HG03520 (cell line): ENCODE data around the gene CACTIN.
"Not testable (repeated sequence)": the region's sequence is repeated elsewhere in the genome, so short reads cannot be mapped to it uniquely, and the experiment has no call there.

Experiments
- ATAC-seq: cut with Tn5 transposase; IDR thresholded peaks from one replicate; pipeline ENCODE4 v1.9.1; 2021; ENCODE audit warnings: mild to moderate bottlenecking, moderate library complexity; ENCODE audit not compliant: unreplicated experiment

Gene CACTIN

DNA sequence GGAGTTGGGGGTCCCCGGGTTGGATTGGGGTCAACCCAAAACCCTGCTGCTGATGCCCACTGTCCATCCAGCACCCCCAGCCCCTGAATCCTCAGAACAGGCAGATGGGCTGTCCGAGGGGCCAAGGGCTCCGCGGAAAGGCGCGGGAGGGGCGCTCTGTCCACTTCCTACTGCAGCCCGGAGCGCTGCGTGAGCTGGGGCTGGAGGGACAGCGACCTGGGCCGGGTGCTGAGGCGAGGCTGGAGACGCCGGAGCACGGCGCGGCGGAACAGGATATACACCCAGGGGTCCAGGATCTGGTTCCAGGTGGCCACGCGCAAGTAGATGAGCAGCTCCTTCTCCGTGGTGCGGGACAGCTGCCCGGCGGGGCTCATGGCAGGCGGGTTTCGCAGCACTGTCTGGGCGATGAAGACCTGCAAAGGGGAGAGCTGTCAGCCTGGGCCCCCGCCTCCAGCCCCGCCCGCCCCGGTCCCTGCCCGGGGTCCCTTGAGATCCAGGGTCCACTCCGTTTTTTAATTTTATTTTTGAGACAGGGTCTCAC is 31.0 kb downstream of the CACTIN start:
- no peak for ATAC-seq

- no peak for ATAC-seq
Measured at GRCh38 chr19:3593156-3593555, 33.4 kb downstream of the CACTIN start.

DNA sequence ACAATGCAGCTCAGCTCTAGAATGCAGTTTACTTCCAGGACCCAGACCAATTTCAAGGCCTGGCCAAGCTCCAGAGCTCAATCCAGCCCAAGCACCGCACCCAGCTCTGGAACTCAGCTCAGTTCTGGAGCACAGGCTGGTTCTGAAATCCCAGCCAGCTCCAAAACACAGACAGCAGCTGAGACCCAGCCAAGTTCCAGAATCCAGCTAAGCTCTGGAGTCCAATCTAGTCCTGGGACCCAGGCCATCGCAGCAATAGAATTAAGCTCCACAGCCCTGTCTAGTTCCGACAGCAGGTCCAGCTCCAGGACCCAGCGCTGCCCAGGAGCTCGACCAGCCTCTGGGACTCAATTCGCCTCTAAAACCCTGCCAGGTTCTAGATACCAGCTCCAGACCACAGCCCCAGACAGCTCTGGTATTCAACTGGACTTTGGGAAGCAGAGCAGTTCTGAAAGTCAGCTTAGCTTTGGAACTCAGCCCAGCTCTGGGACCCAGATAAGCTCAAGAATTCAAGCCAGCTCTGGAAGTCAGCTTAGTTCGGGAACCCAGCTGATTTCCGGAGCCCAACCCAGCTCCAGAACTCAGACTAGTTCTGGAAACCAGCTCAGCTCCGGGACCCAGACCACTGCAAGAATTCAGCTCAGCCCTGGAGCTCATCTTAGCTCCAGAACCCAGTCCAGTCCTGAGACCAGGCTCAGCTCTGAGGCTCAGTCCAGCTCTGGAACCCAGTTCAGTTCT is 34.5 kb downstream of the CACTIN start:
- ATAC-seq = no peak

DNA sequence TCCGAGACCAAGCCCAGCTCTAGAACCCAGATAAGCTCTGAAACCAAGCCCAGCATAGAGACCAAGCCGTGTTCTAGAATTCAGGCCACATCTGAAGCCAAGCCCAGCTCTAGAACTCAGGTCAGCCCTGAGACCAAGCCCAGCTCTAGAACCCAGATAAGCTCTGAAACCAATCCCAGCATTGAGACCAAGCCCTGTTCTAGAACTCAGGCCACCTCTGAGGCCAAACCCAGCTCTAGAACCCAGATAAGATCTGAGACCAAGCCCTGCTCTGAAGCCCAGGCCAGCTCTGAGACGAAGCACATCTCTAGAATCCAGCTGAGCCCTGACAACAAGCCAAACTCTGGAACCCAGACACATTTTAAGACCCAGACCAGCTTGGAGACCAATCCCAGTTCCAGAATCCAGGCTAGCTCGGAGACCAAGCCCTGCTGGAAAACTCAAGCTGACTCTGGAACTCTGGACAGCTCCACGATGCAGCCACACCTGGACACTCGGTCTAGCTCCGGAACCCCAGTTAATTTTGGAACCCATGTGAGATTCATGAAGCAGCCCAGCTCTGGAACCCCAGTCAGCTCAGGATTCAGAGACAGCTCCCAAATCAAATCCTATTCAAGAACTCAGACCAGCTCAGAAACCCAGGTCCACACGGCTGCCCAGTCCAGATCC is 35.5 kb downstream of the CACTIN start:
- ATAC-seq = no peak

GRCh38 chr19:3589949-3590348 is 36.6 kb downstream of the CACTIN start:
- ATAC-seq = no peak

DNA sequence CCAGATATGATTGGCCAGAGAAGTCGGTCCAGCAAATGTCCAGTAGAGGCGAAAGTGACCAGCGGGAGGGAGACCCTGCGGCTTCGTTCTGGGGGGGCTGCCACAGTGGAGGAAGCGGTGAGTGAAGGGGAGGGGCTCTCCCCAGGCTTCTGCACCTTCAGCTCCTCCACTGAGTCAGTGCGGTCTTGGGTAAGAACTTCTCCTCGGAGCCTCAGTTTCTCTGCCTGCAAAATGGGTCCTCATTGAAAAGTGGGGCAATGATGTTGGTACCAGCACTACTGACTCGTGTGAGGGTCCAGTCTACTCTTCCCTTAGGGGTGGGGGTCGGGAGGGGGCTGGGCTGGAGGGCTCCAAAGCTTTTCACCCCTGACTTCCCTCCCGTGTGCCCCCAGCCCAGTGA is 37.2 kb downstream of the CACTIN start:
- ATAC-seq = no peak

GRCh38 chr19:3586707-3587346 is 39.8 kb downstream of the CACTIN start:
- ATAC-seq = no peak

GRCh38 chr19:3586127-3586626 is 40.4 kb downstream of the CACTIN start:
- ATAC-seq = no peak

DNA sequence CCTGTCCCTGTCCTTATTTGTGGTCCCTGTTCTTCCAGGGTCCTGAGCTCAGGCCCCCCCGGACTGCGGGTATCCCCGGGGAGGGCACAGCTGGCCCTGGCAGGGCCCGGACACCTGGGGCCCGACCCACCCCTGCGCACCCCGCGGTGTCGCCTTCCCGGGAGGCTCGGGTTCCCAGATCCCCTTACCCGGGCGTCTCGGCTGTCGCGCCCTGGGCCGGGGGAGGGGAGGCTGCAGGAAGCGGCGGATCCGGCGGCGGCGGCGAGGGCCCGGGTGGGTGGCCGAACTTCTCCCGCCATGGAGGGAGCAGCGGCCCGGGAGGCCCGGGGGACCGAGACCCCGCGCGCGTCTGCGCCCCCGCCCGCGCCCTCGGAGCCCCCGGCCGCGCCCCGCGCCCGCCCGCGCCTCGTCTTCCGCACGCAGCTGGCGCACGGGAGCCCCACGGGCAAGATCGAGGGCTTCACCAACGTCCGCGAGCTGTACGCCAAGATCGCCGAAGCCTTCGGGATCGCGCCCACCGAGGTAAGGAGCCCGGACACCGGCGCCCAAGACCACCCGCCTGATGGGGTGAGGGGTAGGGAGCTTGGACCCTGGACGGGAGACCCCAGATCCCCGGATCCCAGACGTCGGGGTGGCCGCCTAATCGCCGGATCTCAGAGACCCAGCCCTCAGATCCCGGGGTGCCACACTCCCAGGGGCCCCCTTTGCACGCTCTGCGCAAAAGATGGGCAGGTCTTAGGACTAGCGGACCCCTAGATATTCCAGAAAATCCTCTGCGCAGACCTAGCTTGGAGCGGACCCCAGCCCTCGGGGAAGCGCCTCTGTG is 41.1 kb downstream of the CACTIN start, which contains the start of gene GIPC3:
GIPC3 (plus strand) TSS at position 178 of the 826 bp plus-strand sequence; CDS start at position 298, 120 bp downstream.
- no peak for ATAC-seq

DNA sequence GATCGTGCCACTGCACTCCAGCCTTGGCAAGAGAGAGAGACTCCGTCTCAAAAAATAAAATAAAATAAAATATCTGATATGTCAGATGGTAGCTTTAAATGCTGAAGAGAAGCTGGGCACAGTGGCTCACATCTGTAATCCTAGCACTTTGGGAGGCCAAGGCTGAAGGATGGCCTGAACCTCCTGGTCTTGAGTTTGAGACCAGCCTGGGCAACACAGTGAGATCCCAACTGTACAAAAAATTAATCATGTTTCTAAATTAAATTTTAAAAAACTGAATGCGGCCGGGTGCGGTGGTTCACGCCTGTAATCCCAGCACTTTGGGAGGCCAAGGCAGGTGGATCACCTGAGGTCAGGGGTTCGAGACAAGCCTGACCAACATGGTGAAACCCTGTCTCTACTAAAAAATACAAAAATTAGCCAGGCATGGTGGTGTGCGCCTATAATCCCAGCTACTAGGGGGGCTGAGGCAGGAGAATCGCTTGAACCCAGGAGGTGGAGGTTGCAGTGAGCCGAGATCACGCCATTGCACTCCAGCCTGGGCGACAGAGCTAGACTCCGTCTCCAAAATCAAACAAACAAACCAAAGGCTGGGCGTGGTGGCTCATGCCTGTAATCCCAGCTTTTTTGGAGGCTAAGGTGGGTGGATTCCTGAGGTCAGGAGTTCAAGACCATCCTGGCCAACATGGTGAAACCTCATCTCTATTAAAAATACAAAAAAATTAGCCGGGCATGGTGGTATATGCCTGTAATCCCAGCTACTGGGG is 42.4 kb downstream of the CACTIN start:
- not testable (repeated sequence) for ATAC-seq

DNA sequence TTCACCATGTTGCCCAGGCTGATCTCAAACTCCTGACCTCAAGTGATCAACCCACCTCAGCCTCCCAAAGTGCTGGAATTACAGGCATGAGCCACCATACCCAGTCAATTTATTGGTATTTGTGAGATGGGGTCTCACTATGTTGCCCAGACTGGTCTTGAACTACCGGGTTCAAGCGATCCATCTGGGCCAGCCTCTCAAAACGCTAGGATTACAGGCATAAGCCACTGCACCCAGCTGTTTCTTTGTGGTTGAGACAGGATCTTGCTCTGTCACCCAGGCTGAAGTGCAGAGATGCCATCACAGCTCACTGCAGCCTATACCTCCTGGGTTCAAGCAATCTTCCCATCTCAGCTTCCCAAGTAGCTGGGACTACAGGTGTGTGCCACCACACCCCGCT is 44.8 kb downstream of the CACTIN start:
- ATAC-seq = not testable (repeated sequence)

- no peak for ATAC-seq
Measured at GRCh38 chr19:3580156-3580934, 46.2 kb downstream of the CACTIN start.

DNA sequence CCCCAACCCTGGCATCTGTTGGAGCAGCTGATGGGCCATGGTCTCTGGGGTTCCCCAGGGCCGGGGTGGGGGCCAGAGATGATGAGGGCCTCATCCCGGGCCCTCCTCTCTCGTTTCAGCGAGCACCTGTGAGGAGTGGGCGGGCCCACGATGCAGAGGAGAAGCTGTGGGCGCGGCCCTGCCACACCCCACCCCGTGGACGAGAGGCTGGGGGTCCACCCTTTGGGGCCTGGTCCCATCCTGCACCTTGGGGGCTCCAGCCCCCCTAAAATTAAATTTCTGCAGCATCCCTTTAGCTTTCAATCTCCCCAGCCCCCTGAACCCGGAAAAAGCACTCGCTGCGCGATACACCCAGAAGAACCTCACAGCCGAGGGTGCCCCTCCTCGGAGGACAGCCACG is 48.2 kb downstream of the CACTIN start:
- ATAC-seq = no peak

DNA sequence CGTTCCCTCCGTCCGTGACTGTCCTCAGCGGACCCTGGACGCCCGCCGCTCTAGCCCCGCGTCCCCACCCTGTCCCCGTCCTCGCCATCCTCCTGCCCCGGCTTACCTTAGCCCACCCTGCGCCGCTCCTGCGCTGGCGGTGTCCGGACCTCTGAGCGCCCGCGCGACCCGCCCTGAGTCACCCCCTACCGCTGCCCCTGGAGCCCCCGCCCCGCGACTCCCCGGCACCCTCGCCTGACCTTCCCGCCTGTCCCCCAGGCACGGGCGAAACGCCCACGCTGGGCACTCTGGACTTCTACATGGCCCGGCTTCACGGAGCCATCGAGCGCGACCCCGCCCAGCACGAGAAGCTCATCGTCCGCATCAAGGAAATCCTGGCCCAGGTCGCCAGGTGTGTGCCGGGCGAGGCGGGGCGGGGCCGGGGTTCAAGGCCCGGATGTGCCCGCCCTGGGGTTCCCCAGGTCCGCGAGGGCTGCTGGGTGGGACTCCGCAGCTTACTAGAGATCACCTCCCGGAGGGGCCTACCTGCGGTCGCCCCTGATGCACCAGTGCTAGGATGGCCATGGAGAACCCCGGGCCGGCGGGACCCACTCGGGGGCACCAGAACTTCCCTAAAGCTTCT is 48.8 kb downstream of the CACTIN start:
- ATAC-seq = no peak

DNA sequence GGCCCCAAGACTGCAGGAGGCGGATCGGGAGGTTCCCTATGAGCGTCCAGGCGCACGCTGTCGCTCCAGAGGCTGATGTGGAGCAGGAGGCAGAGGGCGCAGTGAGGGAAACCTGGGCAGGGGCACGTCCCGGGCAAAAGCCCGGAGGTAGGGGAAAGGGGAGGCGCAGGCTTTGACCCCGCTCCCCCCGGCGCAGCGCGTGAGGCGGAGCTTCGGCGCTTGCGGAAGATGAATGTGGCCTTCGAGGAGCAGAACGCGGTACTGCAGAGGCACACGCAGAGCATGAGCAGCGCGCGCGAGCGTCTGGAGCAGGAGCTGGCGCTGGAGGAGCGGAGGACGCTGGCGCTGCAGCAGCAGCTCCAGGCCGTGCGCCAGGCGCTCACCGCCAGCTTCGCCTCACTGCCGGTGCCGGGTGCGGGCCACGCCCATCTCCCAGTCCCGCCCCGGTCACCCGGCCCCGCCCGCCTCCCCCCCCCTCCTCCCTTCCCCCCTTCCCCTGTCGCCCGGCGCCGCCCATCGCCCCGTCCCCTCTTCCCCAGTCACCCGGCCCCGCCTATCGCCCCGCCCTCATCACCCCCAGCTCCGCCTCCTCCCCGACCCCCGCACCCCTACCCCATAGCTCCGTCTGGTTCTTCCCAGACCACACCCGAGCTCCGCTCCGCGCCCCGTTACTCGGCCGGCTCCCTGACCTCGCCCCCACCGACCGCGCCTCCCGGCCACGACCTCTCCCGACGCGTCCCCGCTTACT is 49.7 kb downstream of the CACTIN start:
- ATAC-seq = no peak

DNA sequence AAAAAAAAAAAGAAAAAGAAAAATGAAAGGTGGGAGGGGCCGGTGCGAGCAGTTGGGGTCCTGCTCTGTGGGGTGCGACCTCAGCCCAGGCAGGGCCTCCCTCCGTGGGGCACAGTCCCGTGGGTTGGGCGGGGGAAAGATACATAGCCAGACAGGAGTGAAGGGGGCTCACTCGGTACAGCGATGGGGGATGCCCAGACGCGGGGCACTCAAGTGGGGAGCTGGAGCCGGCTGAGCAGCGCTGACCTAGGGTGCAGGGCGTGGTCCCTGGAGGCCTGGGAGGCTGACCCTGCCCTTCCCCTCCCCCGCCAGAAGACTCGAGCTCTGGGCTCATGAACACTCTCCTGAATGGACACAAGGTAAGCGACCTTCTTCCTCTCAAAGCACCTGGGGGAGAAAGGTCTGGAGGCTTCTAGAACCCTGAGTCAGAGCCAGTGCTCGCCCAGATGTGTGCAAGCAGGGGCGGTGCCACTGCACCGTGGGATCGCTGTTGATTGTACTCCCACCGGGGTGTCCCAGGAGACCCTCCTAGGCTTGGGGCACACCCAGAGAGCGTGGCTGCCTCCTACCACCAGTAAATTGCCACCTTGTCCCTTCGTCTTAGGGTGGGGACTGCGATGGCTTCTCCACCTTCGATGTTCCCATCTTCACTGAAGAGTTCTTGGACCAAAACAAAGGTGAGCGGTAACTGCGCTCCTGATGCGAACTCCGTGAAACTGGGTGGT is 50.5 kb downstream of the CACTIN start:
- no peak for ATAC-seq

- ATAC-seq = no peak
Measured at GRCh38 chr19:3575260-3575741, 51.3 kb downstream of the CACTIN start.
